ENCODE results near the gene NPFF. TPM values are rescaled to one million over a fixed set of nuclear protein-coding genes. Genes with fewer than 3 reads are reported as not detected.
A peak's percentile ranks its signal among the peaks of the same experiment; 100 is the strongest.

NPFF gene
- total RNA-seq, 4 donors from 2014 or later, result not detected

DNA sequence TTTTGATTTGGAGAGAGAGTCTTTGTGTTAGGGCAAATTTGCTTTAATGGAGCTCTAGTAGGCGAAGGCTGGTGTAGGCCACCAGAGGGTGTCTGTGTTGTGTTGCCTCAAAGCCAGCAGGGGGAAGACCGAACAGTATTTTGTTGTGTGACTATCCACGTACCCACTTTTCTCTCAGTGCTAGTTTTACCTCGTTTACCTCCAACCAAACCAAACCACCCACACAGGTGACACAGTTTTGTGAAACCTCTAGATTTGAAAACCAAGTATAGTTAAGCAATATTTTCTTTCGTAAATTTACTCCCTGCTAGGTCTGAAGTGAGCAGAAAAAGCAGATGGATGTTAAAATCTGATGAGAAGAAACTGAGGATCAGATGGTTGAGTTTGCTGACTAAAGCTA is 36.3 kb upstream of the NPFF start:
- DNase-seq (ENCODE audit: low spot score in 2 of 2), result peak; percentile 31 to 55
- Histone ChIP-seq H3K9me3 (no peaks in the 10 kb centered on the region), H3K4me3 (no peak overlapping the region), H3K27me3 (no peaks in the 10 kb centered on the region), H3K27ac (peak overlapping the region in 3 of 4 donors; percentile 30 to 67 (median 58)), H3K4me1 (peaks cover 0 to 29% (median 8%) of the 10 kb centered on the region in 4 donors), H3K36me3 (peaks cover 0 to 65% (median 5%) of the 10 kb centered on the region in 3 donors)
- peak; percentile 61 to 92 (median 78) for TF ChIP-seq CTCF (IDR thresholded peaks at IDR 0.05)
- peak in 1 of 2 donors; percentile 67 for TF ChIP-seq EP300 (IDR thresholded peaks at IDR 0.05)
- no peak for TF ChIP-seq POLR2A (IDR thresholded peaks at IDR 0.05)
- WGBS, 2 donors, result 23 to 27% methylated on average over 5 of the region's 5 CpGs

- WGBS, 2 donors, result 93 to 98% methylated on average over 3 of the region's 3 CpGs
- Histone ChIP-seq H3K27ac (no peak overlapping the region), H3K9me3 (no peaks in the 10 kb centered on the region), H3K36me3 (peaks cover 0 to 83% (median 16%) of the 10 kb centered on the region in 3 donors), H3K27me3 (no peaks in the 10 kb centered on the region), H3K4me3 (no peak overlapping the region), H3K4me1 (peaks cover 0 to 25% (median 13%) of the 10 kb centered on the region in 4 donors)
- TF ChIP-seq POLR2A (IDR thresholded peaks at IDR 0.05) (no peak), CTCF (IDR thresholded peaks at IDR 0.05) (no peak), EP300 (IDR thresholded peaks at IDR 0.05) (no peak)
- no peak for DNase-seq (ENCODE audit: low spot score in 2 of 2)
Observed at GRCh38 chr12:53539526-53539925, 32.2 kb upstream of the NPFF start.

- 13 to 17% methylated on average over 1 of the region's 1 CpG for WGBS, 2 donors
- TF ChIP-seq EP300 (IDR thresholded peaks at IDR 0.05) (peak in 1 of 2 donors; percentile 53), CTCF (IDR thresholded peaks at IDR 0.05) (no peak), POLR2A (IDR thresholded peaks at IDR 0.05) (no peak)
- peaks cover 0 to 95% (median 18%) of the 10 kb centered on the region in 3 donors for H3K36me3 ChIP-seq
Observed at GRCh38 chr12:53538209-53538689, 31.0 kb upstream of the NPFF start.

DNA sequence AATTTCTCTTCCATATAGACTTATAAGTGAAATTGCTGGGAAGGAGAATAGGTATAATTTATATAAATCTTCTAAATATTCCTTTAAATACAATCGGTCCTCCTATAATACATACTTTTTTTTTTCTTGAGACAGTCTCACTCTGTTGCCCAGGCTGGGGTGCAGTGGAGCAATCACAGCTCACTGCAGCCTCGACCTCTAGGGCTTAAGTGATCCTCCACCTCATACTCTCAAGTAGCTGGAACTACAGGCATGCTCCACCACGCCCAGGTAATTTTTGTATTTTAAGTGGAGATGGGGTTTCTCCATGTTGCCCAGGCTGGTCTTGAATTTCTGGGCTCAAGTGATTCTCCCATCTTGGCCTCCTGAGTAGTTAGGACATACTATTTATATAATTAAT is 29.7 kb upstream of the NPFF start:
- peaks cover 0 to 23% (median 9%) of the 10 kb centered on the region in 4 donors for H3K4me1 ChIP-seq
- TF ChIP-seq EP300 (IDR thresholded peaks at IDR 0.05), result no peak
- TF ChIP-seq CTCF (IDR thresholded peaks at IDR 0.05), result no peak
- TF ChIP-seq POLR2A (IDR thresholded peaks at IDR 0.05), result no peak
- no peaks in the 10 kb centered on the region for H3K9me3 ChIP-seq
- H3K36me3 ChIP-seq, result peaks cover 0 to 96% (median 29%) of the 10 kb centered on the region in 3 donors
- no peaks in the 10 kb centered on the region for H3K27me3 ChIP-seq
- H3K27ac ChIP-seq, result no peak overlapping the region
- no peak for DNase-seq (ENCODE audit: low spot score in 2 of 2)
- WGBS, 2 donors, result 92 to 94% methylated on average over 3 of the region's 3 CpGs
- H3K4me3 ChIP-seq, result no peak overlapping the region

More at GRCh38 chr12:53538209-53538689, 31.0 kb upstream of the NPFF start:
- H3K27me3 ChIP-seq, result no peaks in the 10 kb centered on the region
- H3K4me3 ChIP-seq, result no peak overlapping the region
- peak overlapping the region in 2 of 4 donors; percentile 58 to 70 for H3K27ac ChIP-seq
- H3K4me1 ChIP-seq, result peaks cover 0 to 19% (median 9%) of the 10 kb centered on the region in 4 donors
- peak in 1 of 2 donors; percentile 31 for DNase-seq (ENCODE audit: low spot score in 2 of 2)
- no peaks in the 10 kb centered on the region for H3K9me3 ChIP-seq

DNA sequence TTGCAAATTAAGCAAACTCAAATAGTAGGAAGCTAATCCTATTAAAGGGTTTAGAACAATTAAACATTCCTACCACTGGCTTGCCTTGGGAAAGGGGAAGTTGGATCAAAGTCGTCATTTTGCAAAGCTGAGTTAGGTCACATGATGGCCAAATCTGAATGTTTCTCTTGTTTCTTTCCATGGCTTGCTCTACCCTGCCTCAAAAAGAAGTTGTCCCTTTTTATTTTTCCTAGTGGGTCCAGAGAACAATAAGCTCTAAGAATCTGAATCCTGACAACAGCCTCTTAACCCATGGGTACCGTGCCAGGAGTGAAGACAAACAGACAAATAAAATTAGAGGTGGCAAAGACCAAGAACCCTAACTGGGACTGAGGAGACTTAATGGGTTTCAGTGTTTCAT is 26.2 kb upstream of the NPFF start:
- peak overlapping the region in 3 of 4 donors; percentile 1 to 83 (median 49) for H3K27ac ChIP-seq
- no peaks in the 10 kb centered on the region for H3K9me3 ChIP-seq
- 32 to 33% methylated on average over 2 of the region's 2 CpGs for WGBS, 2 donors
- no peak for TF ChIP-seq CTCF (IDR thresholded peaks at IDR 0.05)
- no peak for TF ChIP-seq EP300 (IDR thresholded peaks at IDR 0.05)
- no peak for TF ChIP-seq POLR2A (IDR thresholded peaks at IDR 0.05)
- peaks cover 3 to 96% (median 24%) of the 10 kb centered on the region in 3 donors for H3K36me3 ChIP-seq
- peaks cover 0 to 17% (median 5%) of the 10 kb centered on the region in 4 donors for H3K4me1 ChIP-seq
- H3K4me3 ChIP-seq, result no peak overlapping the region
- DNase-seq (ENCODE audit: low spot score in 2 of 2), result no peak
- H3K27me3 ChIP-seq, result no peaks in the 10 kb centered on the region
